NCI-H82 treated with DMSO at 0.1 percent for 48 hours (cell line): ENCODE results near the gene MYCBP2.
"Not testable (repeated sequence)": the region's sequence is repeated elsewhere in the genome, so short reads cannot be mapped to it uniquely, and the experiment has no call there.

Experiments used
- DNase-seq: peaks from one replicate; lab custom pipeline; 2025; ENCODE audit not compliant: unreplicated experiment; lab: John Stamatoyannopoulos, UW

MYCBP2 gene, protein sequence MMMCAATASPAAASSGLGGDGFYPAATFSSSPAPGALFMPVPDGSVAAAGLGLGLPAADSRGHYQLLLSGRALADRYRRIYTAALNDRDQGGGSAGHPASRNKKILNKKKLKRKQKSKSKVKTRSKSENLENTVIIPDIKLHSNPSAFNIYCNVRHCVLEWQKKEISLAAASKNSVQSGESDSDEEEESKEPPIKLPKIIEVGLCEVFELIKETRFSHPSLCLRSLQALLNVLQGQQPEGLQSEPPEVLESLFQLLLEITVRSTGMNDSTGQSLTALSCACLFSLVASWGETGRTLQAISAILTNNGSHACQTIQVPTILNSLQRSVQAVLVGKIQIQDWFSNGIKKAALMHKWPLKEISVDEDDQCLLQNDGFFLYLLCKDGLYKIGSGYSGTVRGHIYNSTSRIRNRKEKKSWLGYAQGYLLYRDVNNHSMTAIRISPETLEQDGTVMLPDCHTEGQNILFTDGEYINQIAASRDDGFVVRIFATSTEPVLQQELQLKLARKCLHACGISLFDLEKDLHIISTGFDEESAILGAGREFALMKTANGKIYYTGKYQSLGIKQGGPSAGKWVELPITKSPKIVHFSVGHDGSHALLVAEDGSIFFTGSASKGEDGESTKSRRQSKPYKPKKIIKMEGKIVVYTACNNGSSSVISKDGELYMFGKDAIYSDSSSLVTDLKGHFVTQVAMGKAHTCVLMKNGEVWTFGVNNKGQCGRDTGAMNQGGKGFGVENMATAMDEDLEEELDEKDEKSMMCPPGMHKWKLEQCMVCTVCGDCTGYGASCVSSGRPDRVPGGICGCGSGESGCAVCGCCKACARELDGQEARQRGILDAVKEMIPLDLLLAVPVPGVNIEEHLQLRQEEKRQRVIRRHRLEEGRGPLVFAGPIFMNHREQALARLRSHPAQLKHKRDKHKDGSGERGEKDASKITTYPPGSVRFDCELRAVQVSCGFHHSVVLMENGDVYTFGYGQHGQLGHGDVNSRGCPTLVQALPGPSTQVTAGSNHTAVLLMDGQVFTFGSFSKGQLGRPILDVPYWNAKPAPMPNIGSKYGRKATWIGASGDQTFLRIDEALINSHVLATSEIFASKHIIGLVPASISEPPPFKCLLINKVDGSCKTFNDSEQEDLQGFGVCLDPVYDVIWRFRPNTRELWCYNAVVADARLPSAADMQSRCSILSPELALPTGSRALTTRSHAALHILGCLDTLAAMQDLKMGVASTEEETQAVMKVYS (N-terminal part only)

GRCh38 chr13:77326905-77327604 lies at the start of gene MYCBP2:
Gene MYCBP2 (minus strand): TSS chr13:77327094. CDS start chr13:77326775, 319 bp downstream.
- peak; percentile 98 for DNase-seq

DNA sequence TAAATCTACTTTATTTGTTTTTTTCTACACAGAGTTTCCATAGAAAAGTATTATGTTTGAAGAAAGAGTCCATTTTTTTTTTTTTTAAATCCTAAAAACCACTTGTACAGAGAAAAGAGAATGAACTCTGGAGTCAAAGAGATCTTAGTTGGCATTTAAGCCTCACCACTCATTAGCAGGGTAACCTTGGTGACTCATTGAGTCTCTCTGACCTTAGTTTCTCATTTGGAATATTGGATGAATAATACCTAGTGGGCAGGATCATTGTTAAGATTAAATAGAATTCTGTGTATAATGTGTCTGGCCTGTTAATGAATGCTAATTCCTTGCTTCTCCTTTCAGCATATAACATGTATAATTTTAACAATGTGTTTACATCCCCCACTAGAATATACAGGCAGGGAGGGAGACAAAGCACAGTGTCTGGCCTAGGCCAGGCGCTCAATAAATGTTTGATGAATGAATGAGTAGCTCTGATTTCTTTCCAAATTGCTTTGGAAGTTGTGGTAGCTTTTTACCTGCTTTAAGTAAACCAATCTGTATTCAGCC lies 48.7 kb upstream of the MYCBP2 start:
- no peak for DNase-seq

DNA sequence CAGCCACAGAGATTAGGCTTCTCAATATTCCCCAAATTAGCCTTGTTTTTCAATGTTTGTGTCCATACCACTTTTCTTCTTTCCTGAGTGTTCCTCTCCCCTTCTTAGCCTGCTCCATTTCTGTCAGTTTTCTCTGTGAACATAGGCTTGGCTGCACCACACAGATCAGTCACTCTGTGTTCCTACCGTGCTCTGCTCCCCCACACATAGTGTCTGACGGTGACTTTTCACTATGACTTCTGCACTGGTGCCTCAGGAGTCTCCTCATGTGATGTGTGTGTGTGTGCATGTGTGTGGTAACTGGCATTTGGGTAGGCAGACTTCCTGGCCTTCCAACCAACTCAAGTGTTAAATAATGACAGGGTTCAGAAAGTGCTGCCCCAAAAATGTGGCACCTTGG lies 47.9 kb upstream of the MYCBP2 start:
- no peak for DNase-seq

DNA sequence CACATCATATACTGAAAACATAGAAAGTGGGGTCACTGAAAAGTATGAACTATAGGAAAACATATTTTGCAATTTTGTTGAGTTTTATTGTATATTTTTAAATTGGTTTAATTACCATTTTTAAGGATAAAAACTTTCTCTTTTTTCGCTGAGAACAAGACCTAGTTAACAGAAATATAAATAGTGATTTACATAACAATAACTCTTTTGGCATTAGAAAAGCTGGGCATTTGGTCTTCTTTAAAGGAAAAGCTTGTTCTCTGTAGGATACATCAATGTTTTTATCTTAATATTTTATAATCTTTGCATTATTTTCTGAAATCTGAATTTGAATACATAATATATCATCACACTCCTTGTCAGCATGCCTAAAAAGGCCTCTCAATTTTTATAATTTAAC lies 47.4 kb upstream of the MYCBP2 start:
- DNase-seq = no peak

DNA sequence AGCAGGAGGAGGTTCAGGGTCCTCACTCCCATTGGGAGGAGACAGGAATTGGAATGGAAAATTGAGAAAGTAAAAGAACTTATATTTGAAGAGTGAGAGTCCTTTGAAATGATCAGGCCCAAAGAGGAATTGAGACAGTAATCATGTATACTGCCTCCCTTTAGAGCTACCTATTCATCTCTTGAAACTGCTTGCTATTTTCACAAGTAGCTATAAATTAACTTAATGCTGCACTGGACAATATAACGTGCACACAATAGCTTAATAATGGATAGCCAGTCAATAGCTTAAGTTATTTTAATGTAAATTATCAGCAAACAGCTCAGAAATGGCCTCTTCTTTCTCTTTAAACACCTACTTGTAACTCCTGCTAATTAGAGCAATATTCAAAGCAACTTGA lies 46.6 kb upstream of the MYCBP2 start:
- no peak for DNase-seq

- DNase-seq = no peak
Measured at GRCh38 chr13:77372275-77372674, 45.4 kb upstream of the MYCBP2 start.

- no peak for DNase-seq
Measured at GRCh38 chr13:77370888-77371287, 44.0 kb upstream of the MYCBP2 start.

DNA sequence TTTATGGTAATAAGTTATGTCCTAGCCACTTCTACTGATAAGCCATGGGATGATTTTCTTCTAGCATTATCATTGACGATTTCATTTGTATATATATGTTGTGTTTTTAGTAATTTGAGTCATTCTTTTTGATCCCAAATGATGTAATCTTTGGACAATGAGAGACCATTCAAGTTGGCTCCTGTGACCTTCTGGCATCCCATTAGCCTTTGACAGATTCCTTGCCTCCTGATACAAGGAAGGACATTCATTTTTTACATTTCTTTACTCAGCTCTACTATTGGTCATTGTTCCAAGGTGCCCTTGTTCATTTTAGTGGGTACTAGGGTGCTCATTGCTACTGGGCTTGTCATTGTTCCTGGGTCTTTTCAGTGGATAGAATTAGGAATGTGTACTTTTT lies 35.3 kb upstream of the MYCBP2 start:
- DNase-seq = no peak

DNA sequence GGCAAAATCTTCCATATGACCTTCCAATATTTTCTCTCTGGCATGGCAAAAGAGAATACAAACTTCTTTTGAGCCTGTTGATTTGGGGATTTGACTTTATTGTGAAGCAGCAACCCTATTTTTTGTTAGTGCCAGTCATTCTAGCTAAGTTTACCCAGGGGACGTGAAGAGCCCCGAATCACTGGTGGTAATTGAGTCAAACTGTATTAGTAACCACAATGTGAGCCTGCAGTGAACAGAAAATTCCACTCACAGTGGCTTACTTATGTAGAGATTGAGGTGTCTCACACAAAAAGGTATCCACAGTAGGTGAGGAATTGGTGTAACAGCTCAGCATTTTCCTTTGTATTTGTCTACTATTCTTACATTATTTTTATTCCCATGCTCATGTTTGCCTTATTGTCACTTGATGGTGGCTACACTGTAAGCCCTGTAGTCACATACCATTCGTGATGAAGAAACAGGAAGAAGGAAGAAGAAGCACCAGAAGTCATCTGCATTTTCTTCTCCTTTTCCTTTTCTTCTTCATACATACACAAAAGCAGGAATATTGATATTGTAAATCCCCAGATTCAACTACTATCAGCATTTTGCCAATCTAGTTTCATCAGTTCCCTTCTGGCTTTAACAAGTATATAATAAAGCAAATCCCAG lies 33.3 kb upstream of the MYCBP2 start:
- no peak for DNase-seq

DNA sequence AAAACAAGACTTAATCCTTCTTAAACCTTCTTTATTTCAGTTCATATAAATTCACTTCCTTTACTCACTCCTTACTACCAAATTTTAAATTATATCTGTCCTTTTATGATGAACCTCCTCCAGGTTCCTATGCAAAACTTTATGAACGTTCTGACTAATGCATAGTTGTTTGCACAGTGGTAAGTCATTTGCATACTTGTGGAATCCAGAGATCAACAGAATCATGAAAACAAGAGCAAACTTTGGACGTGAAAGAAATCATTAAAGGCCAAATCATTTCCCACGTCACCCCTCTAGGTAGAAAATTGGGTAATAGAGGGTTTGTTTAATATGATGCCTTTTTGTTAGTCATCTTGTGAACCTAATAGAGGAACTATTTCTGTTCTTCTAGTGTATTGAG lies 32.3 kb upstream of the MYCBP2 start:
- DNase-seq = no peak

DNA sequence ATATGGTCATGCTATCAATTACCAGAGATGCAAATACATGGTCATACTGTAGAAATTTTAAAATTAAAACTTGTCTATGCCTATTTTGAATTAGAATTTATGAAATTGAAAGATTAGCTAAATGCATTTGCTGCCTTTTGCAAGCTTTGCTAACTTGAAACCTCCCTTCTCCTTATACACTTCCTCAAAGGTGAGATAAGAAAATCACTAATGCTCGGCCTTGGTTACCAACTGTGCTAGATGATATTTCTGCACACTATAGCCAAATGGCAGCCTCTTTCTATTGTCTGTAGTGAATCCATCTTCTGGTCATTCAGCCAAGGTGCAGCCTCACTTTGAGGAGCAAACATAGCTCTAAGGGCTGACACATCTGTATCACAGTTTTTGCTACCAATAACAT lies 31.1 kb upstream of the MYCBP2 start:
- no peak for DNase-seq

DNA sequence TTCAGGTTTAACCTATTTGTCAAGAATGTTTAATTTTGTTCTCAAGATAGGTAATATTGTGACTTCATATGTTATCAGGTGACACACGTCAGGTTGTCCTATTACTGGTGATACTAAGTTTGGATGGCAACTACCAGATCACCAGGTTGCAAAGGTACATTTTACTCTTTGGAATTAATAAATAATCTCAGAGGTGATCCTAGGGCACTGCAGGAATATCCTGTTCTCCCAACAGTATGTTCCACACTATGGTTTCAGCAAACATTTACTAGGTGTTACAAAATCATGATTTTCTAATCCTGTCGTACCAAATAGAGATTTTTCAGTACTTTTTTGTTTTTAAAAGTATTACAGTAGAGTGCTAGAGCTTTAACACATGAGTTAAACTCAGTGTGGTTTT lies 29.3 kb upstream of the MYCBP2 start:
- DNase-seq = no peak

DNA sequence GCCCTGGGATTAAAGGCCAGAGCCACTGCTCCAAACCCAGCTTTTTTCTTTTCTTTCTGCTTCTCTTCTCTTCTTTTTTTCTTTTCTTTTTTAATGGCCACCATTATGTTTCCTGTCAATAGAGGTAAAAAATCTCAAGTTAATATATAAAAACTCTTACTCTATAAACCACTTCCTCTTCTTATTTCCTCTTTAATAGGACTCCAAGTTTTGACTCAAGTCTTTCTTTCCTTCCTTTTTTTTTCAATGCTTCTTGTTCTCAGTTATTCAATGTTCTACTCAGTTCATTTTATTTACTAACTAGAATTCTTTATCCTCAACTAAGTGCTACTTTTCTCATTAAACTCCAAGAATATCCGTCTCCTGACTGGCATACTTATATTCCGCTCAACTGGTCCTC lies 27.1 kb upstream of the MYCBP2 start:
- DNase-seq = no peak

DNA sequence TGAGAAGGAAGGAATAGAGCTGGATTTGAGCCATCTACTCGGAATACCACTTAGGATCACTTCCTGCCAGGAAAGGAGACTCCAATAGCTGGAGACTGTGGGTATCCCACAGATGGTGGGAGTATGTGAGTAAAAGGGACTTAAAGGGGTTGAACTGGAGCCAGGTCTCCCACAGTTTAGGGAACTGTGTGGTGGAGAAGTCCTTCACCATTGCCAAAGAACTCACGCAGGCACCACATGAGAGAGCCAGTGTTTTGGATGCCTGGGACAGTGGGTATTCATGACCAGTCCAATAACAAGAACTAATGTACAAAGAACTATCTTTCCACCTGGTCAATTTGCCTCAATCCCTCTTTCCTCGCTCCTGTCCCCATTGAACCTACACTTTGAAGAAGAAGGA lies 24.4 kb upstream of the MYCBP2 start:
- DNase-seq = no peak

- no peak for DNase-seq
Measured at GRCh38 chr13:77350811-77351210, 23.9 kb upstream of the MYCBP2 start.

GRCh38 chr13:77349365-77349764 lies 22.5 kb upstream of the MYCBP2 start:
- DNase-seq = no peak

DNA sequence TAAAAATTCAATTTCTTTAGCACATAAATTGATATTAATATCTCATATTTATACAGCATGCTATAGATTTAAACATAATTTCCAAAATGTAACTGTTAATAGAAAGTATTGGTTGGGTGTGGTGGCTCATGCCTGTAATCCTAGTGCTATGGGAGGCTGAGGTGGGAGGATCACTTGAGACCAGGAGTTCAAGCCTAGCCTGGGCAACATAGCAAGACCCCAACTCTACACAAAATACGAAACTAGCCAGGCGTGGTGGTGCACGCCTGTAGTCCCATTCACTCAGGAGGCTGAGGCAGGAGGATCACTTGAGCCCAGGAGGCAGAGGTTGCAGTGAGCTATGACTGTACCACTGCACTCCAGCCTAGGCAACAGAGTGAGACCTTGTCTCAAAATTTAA lies 20.5 kb upstream of the MYCBP2 start:
- not testable (repeated sequence) for DNase-seq

DNA sequence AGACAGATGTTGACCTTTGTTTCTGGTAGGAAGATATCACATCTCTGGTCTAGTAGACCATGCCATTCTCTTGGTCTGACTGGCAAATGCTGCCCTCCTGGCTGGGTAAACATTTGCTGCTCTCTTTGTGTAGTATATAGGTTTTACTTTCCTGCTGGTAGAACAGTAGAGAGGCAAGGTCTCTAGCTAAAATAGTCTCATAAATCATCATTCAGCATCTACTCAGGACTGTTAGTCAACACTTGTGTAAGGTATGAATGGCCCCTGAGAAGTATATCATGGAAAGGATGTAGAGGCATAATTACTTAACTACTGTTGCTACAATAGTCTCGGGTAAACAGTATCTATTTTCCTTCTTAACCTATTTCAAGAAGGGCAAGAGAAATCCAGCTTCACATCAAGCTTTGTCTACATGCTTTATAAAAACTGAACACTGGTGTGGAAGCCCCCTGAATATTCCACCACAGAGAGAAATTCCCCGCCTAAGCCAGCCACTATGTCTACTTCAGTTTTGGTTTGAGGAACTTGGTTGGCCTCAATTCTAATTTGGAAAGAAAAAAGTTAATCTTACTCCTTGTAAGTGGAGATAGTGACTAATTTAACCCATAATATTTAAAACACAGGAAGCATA lies 18.4 kb upstream of the MYCBP2 start:
- no peak for DNase-seq

DNA sequence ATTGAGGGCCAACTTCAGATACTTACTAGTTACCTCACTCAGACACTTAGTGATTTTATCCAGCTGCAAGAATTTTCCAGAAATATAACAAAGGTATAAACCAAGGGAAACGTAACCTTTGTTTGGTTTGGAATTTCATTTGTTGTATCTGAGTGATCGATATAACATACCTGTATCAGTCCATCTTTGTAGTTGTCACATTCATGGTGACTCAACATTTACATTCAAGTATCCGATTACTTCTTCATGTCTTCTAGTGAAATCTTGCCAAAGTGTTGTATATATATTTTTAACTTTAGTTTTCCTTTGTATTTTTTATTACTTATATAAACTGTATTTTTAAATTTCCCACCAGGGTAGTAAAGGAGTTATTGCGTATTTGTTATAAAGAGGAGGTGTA lies 16.9 kb upstream of the MYCBP2 start:
- no peak for DNase-seq

GRCh38 chr13:77339408-77339807 lies 12.5 kb upstream of the MYCBP2 start:
- DNase-seq = no peak
